TTC549 (cell line): ENCODE measurements around the gene GPR137C.

Experiments used
- FAIRE-seq: peaks from 2 replicates; lab custom pipeline; 2012; peaks lifted over from hg19 to GRCh38; lab: Jason Lieb, UNC

Gene GPR137C

GRCh38 chr14:52683985-52684520, 131.4 kb downstream of the GPR137C start:
- no peak for FAIRE-seq

- no peak for FAIRE-seq
These were observed 133.5 kb downstream of the GPR137C start for GRCh38 chr14:52686176-52686575.
